Renal cortex interstitium (tissue), 11 donors: ENCODE data around the gene SCGB3A1. TPM values are rescaled to one million over a fixed set of nuclear protein-coding genes. Genes with fewer than 3 reads are reported as not detected.

Experiments used
- DNase-seq, 11 donors: peaks; one replicate each; pipeline ENCODE4 v3.0.0-alpha.2; 2013; ENCODE audit warnings: low read depth in 9 of 11, low spot score in 4 of 11; ENCODE audit errors: extremely low read depth in 1 of 11
- polyA plus RNA-seq, 3 donors: library from polyadenylated mRNA; unstranded; fragments of 120-200 nt; gene quantifications; one replicate each; pipeline ENCODE4 v1.2.1, GENCODE V29; 2013; ENCODE audit not compliant: insufficient read length in 3 of 3

Gene SCGB3A1
- polyA plus RNA-seq, 3 donors = 0.89 to 1.8 (median 1.3) TPM

- no peak for DNase-seq
These were observed 36.0 kb downstream of the SCGB3A1 start for GRCh38 chr5:180555168-180555921.

GRCh38 chr5:180553530-180553929 is 37.8 kb downstream of the SCGB3A1 start:
- no peak for DNase-seq

- no peak for DNase-seq
These were observed 42.7 kb downstream of the SCGB3A1 start for GRCh38 chr5:180548563-180548962.

GRCh38 chr5:180545248-180545647 is 46.1 kb downstream of the SCGB3A1 start:
- no peak for DNase-seq

- DNase-seq = no peak
These were observed 49.6 kb downstream of the SCGB3A1 start for GRCh38 chr5:180541710-180542109.

Other genes starting within 250 kb of the SCGB3A1 start
- 1 to 10 TPM; 4.8 to 6.2 (median 5.3) TPM for gene GFPT2, start 238.2 kb downstream of the SCGB3A1 start, polyA plus RNA-seq
- gene CNOT6, start 97.1 kb downstream of the SCGB3A1 start, polyA plus RNA-seq = 10 to 100 TPM; 53.9 to 70.3 (median 61.6) TPM
- 10 to 100 TPM; 24.1 to 34.2 (median 34.1) TPM for gene FLT4, start 58.1 kb upstream of the SCGB3A1 start, polyA plus RNA-seq
- not detected for gene OR2Y1, start 148.6 kb upstream of the SCGB3A1 start, polyA plus RNA-seq
- 10 to 100 TPM; 67.3 to 89.2 (median 78.9) TPM for gene MGAT1, start 211.3 kb upstream of the SCGB3A1 start, polyA plus RNA-seq